Stimulated activated CD4-positive, alpha-beta T cell treated with anti-CD3 and anti-CD28 coated beads, Interleukin-1b, Interleukin-23, amount 100 ng/mL, for 24 hours (primary cell): ENCODE data around the gene GPR42.
"Not testable (repeated sequence)": the region's sequence is repeated elsewhere in the genome, so short reads cannot be mapped to it uniquely, and the experiment has no call there.

ENCODE experiments used
- DNase-seq, 4 experiments: peaks; one replicate each; pipeline ENCODE4 v3.0.0-alpha.2; 2020; ENCODE audit warnings: low read depth in 4 of 4, low spot score in 1 of 4

The GPR42 gene

DNA sequence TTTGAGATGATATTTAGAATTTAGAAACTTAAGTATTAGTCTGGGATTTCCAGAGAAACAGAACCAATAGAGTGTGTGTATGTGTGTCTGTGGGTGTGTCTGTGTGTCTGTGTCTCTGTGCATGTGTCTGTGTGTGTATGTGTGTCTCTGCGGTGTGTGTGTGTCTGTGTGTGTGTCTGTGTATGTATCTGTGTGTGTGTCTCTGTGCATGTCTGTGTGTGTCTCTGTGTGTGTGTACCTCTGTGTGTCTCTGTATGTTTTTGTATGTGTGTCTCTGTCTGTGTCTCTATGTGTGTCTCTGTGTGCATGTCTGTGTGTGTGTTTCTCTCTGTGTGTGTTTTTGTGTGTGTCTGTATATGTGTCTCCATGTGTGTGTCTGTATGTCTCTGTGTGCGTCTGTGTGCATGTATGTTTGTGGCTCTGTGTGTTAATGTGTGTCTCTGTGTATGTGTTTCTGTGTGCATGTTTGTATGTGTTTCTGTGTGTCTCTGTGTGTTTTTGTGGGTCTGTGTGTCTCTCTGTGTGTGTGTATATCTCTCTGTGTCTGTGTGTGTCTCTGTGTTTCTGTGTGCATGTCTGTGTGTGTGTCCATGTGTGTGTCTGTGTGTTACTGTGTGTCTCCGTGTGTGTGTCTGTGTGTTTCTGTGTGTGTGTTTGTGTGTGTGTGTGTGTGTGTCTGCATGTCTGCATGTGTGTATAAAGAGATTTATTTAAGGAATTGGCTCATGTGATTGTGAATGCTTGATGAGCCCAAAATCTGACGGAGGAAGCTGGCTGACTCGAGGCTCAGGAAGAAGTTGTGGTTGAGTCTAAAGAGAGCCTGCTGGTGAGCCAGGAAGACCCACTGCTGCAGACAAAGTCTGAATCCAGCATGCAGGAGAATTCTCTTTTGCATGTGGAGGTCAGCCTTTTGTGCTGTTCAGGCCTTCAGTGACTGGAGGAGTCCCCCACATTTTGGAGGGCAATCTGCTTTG lies 22.2 kb downstream of the GPR42 start:
- DNase-seq = no peak

DNA sequence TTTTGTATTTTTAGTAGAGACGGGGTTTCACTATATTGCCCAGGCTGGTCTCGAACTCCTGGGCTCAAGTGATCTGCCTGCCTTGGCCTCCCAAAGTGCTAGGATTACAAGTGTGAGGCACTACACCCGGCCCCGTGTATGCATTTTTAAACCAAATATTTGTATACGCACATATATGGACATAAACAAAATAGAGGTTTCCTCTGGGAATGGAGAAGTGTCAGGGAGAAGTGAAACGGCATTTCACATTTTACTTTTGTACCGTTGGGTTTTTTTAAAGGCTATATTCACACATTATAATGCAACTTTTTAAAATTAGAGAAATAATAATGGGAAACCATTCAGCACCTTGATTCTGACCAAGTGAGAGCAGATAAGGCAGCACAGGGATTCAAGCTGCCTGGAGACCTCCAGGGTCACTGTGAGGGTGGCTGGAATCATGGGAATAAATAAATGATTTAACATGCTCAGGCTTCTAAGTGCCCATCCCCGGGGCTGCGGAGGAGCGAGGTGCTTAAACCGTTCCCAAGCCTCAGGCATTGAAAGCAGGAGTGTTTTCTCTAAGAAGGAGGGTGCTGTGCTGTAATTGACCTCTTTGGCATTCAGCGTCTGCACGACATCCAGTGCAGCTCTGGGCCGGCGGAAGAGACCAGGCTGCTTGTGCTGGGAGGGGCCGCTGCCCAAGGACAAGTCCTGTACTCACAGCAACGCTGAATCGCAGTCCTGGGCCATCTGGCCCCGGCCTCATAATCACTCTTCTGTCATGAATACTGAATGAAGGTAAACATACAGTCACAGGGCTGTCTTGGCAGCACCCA lies 24.7 kb downstream of the GPR42 start:
- DNase-seq = no peak

DNA sequence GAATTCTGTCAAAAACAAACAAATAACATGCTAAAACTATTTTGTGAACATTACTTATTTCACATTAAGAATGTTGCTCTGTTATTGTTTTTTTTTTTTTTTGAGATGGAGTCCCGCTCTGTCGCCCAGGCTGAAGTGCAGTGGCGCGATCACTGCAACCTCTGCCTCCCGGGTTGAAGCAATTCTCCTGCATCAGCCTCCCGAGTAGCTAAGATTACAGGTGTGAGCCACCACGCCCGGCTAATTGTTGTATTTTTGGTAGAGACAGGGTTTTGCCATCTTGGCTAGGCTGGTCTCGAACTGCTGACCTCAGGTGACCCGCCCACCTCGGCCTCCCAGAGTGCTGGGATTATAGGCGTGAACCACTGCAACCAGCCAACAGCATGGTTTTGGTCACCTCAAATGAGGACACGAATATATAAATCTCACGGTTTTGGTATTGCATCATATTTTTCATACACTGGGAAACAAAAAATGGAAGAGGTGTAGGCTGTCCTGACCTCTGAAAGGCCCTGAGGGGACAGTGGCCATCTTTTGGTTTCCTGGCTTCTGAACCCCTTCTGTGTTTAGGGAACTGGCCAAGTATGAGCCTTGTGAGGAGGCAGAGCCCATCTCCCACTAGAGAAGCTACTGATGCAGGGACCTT lies 25.5 kb downstream of the GPR42 start:
- no peak for DNase-seq

DNA sequence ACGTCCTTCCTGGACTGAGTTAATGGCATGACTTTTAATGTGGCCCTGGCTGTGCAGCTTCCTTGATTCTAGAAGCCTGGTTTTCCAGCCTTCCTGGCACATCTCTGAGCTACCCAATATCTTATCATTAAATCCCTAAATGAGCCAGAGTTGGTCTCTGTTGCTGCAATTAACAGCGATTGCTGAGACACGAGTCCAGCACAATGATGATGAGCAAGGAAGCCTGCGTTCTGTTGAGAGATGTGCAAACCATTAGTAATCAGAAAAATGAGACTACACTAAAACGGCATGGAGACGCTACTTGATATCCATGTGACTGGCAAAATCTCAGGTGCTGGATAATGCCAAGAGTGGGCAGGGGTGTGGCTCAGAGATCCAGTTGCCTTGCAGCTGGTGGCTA lies 26.2 kb downstream of the GPR42 start:
- no peak for DNase-seq

DNA sequence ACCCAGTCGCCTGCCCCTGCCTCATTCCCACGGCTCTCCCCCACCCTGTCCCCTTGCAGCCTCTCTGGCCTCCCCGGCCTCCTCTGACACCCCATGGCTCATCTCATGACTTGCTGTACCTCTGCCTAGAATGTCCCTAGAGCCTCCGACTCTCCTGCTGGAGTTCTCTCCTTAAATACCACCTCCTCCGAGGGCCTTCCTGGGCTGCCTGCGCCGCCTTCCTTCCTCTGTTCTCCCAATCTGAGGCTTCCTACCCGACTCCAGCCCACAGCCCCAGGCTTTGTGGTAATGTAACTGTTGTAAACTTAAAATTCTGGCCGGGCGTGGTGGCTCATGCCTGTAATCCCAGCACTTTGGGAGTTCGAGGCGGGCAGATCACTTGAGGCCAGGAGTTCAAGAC lies 27.7 kb downstream of the GPR42 start:
- DNase-seq = no peak

DNA sequence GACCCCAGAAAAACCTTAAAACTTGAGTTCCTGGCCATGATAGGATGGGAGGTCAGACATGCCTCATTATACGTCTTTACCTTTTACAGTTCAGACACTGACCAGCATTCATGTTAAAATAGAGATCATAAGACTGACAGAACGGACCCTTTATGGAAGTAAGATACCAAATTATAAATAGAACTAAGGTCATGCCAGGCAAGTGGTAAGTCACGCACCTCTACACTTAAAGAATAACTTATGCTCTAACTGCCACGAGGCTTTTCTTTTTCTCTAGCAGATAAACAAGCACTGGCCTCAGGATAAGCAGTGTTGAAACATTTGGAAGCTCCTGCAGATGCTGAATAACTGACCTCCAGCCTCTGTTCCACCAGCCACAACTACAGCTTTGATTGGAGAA lies 28.4 kb downstream of the GPR42 start:
- no peak for DNase-seq

DNA sequence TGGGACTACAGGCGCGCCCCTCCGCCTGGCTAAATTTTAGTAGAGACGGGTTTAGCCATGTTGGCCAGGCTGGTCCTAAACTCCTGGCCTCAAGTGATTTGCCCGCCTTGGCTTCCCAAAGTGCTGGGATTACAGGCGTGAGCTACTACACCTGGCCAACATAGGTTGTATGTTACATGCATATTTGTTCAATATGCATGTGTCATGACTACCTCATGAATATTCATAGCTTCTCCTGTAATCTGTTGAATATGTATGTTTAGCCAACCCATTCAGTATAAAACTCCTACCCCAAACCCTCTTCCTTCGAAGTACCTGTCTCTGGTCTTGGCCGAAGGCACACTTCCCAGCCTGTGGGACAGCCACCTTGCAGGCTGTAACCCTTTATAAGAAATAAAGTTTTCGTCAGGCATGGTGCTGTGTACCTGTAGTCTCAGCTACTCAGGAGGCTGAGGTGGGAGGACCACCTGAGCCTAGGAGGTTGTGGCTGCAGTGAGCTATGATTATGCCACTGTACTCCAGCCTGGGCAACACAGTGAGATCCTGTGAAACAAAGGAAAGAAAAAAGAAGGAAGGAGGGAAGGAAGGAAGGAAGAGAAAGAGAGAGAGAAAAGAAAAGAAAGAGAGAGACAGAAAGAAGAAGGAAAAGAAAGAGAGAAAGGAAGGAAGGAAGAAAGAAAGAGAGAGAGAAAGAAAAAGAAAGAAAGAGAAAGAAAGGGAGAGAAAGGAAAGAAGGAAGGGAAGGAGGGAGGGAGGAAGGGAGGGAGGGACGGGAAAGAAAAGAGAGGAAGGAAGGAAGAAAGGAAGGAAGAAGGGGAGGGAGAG lies 29.3 kb downstream of the GPR42 start:
- no peak for DNase-seq

DNA sequence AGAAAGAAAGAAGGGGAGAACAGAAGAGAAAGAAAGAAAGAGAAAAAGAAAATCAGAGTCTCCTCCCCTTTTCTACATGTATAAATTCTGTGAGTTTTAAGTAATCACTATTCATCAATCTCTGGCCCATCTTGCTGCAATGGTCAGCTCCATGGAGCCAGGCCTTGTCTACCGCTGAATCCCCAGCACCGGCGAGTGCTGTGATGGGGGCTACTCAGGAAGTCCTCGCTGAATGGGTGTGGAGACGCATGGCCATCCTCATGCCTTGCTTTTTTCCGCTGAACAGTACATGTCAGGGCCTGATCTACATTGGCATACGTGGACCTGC lies 29.9 kb downstream of the GPR42 start:
- DNase-seq = no peak

DNA sequence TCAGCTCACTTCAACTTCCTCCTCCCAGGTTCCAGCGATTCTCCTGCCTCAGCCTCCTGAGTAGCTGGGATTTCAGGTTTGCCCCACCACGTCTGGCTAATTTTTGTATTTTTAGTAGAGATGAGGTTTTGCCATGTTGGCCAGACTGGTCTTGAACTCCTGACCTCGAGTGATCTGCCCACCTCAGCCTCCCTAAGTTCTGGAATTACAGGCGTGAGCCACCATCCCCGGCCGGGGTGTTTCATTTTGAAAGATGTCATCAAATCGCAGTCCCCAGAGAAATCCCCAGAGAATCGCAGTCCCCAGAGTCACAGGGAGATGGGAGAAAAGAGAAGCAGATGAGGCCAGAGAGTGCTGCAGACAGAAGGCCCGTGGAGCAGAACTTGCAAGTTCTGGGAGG lies 30.5 kb downstream of the GPR42 start:
- not testable (repeated sequence) for DNase-seq

DNA sequence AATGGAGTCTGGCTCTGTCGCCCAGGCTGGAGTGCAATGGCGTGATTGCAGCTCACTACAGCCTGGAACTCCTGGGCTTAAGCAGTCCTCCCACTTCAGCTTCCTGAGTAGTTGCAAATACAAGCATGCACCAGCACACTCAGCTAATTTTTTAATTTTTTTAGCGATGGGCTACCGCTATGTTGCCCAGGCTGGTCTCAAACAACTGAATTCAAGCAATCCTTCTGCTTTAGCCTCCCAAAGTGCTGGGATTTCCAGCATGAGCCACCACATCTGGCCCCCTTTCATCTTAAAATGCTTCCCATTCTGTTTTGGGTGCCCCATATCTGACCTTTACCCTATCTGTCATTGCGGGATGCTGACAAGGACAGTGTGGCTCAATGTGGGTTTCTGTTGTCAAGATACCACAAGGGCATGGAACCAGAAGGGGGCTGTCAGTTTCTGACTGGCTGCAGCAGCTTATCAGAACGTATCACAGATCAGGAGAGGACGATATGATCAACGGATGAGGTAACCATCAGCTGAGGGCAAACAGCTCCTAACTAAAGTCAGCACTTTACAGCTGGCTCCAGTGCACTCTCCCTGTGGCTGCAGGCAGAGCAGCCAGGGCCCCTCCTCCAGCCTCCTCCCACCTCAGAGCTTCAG lies 32.4 kb downstream of the GPR42 start:
- DNase-seq = no peak

DNA sequence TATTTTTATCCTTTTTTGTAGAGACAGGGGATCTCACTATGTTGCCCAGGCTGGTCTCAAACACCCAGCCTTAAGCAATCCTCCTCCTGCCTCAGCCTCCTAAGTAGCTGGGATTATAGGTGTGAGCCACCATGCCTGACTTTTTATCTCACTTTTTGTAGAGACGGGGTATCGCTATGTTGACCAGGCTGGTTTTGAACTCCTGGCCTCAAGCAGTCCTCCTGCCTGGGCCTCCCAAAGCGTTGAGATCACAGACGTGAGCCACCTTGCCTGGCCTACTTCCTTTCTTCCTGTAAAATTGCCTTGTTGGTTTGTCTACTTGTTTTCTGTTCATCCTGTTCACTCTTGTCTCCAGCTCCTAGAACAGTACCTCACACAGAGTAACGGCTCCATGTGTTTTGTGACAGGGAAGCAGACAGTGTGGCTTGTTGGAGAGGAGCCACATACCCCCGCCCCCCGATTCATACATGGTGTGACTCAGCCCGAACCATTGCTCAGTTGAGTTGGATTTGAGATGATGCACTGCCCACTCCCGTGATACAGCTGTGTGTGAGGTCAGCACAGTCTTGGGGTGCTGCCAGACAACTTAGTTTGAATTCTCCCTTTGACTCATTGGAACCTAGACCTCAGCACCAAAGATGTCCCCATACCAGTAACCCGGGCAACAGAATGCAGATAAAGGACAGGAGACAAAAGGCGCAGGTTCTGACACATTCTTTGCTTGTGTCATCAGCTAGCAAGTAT lies 34.2 kb downstream of the GPR42 start:
- DNase-seq = peak in 2 of 4 experiments; percentile 3 to 61

DNA sequence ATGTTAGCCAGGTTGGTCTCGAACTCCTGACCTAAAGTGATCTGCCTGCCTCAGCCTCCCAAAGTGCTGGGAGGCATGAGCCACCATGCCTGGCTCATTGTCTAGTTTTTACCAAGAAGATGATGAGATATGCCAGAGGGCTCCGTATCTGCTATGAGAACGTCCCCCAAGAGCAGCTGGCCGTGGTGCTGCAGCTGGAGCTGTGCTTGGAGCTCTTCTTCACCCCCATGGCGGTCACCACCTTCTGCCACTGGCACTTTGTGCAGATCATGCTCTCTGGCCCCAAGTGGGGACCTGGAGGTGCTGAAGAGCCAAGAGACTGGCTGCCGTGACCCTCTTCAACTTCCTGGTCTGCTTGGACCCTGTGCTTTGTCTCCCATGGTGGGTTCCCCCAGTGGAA lies 36.8 kb downstream of the GPR42 start:
- DNase-seq = no peak

DNA sequence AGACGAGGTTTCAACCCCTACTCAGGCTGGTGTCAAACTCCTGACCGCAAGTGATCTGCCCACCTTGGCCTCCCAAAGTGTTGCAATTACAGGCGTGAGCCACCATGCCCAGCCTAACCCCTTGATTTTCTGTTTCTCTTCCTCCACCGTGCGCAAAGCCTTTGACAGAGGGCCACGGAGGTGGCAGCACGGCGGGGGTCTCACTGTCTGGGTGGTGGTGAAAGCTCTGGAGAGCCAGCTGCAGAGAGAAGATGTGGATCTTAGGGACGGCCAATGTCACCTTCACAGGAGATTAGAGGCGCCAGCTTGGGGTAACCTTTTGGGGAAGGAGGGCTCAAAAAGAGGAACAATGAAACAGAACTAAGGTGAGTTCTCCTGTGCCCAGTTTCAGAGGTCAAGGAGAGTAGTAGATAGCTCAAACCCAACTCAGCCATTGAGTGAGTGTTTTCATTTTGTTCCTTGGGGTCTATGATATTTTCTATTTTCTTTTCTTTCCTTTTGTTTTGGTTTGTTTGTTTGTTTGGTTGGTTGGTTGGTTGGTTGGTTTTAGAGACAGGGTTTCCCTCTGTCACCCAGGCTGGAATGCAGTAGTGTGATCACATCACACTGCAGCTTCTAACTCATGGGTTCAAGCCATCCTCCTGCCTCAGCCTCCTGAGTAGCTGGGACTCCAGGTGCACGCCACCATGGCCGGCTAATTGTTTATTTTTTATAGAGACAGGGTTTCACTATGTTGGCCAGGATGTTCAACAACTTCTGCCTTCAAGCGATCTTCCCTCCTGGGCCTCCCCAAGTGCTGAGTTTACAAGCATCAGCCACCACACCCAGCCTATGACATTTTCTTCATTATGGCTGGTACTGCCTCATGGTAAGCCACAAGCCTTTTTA lies 37.7 kb downstream of the GPR42 start:
- DNase-seq = no peak

DNA sequence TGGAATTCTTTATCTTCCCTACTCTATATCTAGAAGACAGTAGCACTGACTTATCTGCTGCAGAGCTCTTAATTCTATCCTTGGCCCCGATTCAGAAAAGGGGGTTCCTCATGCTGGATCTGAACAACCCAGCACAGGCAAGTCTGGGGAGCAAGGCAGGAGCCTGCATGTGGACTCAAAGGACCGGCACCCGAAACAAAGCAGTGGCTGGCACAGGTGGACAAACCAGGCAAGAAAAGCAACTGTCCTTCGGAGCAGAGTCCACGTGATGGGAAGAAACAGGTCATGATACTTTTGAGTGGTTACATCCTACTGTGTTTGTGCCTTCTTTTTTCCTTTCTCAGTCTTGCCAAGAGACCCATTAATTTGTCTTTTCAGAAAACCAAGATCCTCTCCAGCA lies 38.3 kb downstream of the GPR42 start:
- DNase-seq = no peak

DNA sequence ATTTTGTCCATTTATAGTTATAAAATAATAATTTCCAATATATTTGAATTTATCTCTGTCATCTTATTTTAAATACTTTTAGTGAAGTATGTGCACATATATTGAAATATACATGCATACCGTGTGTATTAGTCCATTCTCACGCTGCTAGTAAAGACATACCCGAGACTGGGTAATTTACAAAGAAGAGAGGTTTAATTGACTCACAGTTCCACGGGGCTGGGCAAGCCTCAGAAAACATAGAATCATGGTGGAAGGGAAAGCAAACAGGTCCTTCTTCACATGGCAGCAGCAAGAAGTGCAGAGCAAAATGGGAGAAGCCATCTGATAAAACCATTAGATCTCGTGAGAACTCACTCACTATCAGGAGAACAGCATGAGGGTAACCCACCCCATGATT lies 39.6 kb downstream of the GPR42 start:
- no peak for DNase-seq

DNA sequence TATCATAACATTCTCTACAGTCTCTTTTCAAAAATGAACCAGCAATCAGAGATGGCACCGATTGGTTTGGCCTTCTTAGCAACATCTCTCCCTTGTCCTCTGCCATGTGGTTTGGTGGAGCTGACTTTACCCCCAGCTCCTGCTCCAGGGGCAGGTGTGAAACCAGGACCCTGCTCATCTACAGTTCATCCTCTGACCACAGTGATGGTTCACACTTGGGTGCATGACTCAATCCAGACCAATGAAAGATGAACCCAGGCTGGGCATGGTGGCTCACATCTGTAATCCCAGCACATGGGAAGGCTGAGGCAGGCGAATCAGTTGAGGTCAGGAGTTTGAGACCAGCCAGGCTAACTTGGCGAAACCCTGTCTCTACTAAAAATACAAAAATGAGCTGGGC lies 43.6 kb downstream of the GPR42 start:
- no peak for DNase-seq

DNA sequence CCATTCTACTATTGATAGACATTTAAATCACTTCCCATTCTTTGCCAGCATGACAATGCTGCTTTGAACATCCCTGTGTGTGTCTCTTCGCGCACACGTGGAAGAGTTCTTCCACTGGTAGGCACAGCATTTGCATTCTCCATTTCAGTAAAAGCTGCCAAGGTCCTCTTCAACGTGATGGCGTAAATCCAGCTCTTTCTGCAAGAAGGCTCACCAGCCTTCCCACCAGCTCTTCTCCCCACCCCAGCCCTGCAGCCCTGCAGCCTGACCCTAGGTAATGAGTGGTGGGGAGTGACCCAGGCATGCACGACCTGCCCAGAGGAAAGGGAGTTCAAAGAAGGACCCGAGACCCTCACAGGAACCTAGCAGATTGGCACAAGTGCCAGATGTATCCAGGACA lies 45.5 kb downstream of the GPR42 start:
- DNase-seq = no peak

DNA sequence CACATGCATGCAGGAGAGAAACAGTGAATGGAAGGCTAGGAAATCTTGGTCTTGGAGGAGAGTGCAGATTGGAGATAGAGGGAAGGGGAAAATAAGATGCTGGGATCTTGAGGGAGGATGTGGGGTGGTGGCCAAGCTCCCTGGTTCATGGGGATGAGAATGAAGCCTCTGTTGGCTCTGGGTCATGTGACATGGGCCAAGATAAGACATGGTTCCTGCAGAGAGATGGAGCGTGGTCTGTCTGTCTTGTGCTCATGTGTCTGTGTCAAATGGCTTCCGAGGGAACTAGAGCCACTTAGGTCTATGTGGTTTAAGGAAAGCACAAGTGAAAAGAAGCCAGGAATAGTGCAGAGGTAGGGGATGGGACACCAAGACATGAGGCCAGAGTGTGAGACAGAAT lies 46.4 kb downstream of the GPR42 start:
- no peak for DNase-seq
